SK-N-MC (cell line): ENCODE measurements around the gene SPTB.

Source experiments
- EZH2 ChIP-seq: fragments of 200-600 bp; sonication (generic); IDR thresholded peaks from one replicate; pipeline ENCODE4 v1.6.1; 2017; ENCODE audit warnings: antibody characterized with exemption
- FOXP2 ChIP-seq: optimal IDR thresholded peaks from 2 replicates; pipeline ENCODE3; 2011; ENCODE audit warnings: mild to moderate bottlenecking, moderate library complexity; ENCODE audit not compliant: insufficient read depth; ENCODE audit errors: extremely low read length, control extremely low read depth
- POLR2AphosphoS5 ChIP-seq: IDR thresholded peaks from 2 replicates; pipeline ENCODE4 v1.6.1; 2012; ENCODE audit warnings: mild to moderate bottlenecking, low read depth, low read length, borderline replicate concordance

GRCh38 chr14:64877846-64878245 lies 1.9 kb downstream of the SPTB start:
- TF ChIP-seq POLR2AphosphoS5 (no peak), EZH2 (no peak), FOXP2 (no peak)
